Stimulated activated CD4-positive, alpha-beta T cell treated with anti-CD3 and anti-CD28 coated beads, TNF-alpha, amount 100 ng/mL, for 1 hour (primary cell): ENCODE data around the gene RGL2.

ENCODE experiments used
- DNase-seq, 3 donors: peaks; one replicate each; pipeline ENCODE4 v3.0.0-alpha.2; 2020; ENCODE audit warnings: low read depth in 3 of 3, low spot score in 1 of 3

RGL2 gene

DNA sequence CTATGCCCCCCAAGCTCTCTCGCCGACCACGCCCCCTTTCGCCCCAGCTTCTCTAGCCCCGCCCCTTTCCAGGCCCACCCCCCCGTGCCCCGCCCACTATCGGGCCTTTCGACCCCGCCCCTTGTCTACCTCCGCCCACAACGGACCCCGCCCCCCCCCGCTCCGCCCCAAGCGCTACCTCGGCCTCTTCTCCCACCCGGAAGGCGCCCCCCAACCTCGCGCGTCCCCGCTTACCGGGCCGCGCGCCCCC lies 18.6 kb upstream of the RGL2 start:
- DNase-seq = no peak

DNA sequence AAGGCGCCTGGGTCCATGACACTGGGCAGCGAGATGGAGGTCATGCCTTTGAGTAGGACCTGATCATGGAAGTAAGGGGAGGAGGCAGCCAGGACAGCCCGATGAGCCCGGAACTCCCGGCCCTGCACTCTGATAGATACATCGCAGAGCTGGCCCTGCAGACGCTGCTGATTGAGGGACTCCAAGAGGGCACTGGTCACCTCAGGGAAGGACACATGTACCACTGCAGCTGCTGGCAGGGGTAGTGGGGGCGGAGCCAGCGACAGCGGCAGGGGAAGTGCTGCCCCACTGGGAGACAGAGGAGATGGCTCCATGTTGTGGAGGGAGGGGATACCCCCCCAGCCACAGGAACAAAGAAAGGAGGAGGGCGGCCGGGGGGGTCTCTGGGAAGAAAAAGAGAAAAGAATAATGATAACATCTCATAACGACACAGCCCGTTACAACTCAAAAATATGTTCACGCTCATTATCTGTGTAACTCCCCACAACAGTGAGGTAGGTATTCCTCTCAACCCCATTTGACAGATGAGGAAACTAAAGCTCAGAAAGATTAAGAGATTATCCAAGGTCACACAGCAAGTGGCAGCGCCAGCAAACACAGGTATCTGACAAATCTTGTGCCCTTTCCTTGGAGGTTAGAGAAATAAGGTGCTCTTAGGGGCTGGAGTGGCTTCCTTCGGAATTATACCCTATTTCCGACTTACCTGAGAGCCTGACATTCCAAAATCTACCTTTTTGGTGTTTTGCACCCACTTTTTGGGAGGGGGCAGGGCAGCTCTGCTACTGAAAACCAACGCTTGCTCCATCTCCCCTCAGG lies 18.1 kb upstream of the RGL2 start:
- DNase-seq = no peak

DNA sequence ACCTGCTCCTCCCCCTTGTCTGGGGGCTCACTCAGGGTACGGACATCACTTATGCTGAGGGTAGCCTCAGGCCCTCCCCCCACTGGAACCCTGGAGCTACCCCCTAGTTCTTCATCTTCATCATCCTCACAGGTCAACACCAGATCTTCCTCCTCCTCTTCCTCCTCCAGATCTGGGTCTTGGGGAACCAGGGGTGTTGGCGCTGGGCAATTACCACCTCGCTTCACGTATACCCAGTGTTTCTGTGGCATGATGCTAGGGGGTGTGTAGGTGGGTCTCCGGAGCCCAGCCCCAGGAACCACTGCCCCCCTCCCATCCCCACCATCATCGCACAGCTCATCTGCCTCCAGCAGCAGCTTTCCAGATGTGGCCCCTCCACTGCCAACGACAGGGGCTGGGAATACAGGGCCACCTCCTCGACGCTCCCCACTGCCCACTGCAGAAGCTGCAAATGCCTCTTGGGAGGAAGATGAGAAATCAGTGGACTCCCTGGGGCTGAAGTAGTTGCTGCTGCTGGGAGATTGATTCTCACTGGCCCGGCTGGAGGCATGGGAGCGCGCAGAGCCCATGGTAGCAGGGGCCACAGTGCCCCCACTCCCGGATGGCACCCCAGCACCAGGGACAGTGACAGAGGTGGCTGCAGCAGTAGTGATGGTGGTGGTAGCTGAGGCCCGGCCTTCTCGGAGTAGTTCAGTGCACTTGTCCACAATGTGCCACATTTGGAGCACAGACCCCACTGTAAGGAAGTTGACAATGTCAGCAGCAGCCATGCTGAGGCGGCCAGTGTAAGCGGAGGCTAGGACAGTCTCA lies 17.3 kb upstream of the RGL2 start:
- no peak for DNase-seq

DNA sequence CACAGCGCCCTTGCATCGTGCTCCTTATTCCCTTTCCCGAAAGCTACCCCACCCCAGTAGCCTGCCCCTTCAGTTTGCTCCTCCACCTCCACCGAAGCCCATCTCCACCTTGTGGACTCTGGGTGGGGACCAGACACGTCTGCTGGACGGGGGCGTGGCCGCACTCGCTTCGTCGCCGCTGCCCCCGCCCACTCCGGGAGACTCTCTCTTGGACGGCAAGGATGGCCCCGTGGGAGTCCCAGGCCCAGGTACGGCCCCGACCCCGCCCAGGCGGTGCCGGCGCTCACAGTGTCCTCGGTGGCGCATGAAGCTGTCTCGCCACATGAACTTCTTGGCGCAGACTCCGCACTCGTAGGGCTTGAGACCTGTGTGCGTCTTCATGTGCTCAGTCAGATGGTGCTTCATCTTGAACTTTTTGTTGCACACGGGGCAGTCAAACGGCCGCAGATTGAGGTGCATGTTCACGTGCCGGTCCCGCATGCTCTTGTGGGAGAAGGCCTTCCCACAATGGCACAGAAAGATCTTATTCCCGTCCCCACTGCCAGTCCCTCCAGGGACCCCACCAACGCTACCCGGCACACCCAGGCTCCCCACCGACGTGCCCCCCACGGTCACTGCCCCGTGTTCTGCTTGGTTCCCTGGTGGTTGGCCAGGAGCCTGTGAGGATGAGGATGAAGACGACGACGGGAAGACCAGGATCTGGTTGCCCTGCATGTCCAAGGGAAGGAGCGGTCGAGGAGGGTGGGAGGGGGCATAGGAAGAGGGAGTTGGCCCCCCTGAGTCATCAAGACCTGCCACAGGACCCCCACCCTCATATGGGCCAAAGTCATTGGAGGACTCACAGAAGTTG lies 16.4 kb upstream of the RGL2 start:
- no peak for DNase-seq

DNA sequence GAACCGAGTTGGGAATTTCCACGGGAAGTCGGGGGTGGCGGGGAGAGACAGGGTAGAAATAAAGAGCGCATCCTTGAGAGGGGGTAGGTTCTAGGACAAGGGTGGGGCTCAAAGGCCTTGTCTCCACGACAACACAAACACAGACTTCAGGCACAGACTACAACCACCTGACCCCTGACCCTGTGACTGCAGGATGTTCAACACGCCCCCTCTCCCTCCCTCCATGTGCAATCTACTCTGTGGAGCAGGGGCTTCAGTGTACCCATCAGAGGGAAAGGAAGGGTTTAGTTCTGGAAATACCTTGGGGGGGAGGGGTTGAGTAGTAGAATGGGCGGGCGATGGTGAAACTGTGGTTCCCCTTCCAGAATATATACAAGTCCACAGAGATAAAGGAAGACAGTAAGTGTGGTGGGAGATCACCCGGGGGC lies 15.8 kb upstream of the RGL2 start:
- peak in 2 of 3 donors; percentile 41 to 50 for DNase-seq

DNA sequence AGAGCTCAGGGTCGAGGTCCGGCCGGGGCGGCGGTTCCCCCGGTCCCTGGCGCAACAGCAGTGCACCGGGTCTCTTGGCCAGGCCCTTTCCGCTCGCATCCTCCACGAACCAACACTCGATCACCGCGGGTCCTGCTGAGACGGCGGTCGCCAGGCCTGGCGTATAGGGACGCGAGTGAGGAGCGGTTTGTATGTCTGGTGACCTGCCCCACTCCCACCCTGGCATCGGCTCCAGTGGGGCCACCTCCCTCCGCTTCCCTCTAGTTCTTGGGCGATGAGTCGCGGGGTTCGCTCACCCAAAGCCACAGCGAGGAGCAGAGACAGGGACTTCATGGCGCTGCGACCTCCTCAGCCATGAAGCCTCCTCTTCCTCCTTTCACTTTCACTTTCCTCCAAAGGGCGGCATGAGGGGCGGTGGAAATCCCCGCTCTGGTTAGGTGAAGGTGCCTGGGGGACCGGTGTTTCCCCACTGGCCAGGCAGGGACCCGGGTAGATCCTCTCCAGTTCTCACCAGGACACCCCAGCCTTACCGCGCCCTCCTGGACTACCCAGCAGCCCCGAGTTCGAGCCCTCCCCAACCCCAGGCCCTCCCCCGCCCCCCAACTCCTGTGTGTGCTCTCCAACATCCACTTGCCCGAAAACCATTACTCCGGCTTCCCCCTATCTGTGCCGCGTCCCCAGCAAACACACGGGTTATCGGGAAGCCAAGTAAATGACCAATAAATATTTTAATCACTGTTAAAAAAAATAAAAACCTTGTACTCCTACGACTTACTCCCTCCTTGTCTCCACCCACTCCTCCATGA lies 15.2 kb upstream of the RGL2 start, which contains the start of gene TAPBP:
TAPBP (minus strand) TSS at position 370 of the 806 bp plus-strand sequence; CDS start at position 333, 37 bp downstream.
- peak; percentile 67 to 73 (median 72) for DNase-seq

DNA sequence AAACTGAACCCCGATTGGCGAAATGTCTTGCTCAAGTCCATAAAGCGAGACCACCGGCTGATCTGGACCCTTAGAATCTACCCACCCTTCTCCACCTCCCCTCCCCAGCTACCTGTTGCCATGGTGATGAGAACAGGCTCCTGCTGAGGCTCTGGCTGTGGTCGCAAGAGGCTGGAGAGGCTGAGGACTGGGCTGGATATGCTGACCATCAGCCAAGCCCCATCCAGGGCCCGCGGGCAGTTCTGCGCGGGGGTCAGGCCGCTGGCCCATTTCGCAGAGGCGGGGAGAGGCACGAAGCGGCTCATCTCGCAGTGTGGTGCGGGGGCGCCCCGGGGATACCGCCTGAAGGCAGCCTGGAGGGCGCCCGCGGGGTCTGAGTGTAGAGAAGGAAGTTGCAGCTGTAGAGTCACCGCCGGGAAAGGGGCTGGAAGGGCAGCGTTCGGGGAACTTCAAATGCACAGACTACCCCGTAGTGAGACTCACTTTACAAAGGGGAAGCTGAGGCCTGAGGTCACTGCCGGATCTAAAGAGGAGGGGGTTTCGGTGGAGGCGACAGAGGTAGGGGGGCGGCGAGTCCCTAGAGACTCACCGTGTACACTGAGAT lies 14.5 kb upstream of the RGL2 start:
- no peak for DNase-seq

DNA sequence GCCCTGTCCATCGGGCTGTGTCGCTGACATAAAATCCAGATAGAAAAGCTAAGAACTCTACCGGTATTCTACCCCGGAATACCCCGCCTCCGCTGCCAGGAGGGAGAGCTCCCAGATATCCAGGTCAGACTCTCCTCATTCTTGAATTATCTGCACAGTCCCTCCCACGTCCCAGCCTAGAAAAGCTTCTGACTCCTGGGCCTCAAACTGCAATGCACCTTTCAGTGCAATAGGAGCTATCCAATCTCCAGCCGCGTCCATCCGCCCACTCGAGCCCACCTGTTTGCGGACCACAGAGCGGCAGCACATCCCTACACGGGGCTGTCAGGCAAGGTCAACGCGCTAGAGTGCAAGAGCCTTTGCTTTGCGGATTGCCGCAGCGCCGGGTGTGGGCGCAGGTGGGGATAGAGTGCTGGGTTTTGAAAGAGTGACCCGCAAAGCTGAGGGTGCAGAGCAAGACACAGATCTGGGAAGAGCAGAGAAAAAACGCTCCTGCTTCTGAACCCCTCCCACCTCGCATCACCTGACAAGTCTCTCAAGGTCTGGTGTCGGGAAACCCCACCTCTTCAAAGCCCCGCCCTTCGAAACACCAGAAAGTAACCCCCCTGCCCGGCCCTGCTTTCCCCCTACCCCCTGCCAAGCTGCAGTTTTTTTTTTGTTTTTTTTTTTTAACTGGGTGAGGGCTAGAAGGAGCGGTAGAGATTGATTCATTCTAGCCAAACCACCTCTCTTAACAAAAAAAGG lies 13.8 kb upstream of the RGL2 start:
- peak; percentile 65 to 73 (median 68) for DNase-seq

DNA sequence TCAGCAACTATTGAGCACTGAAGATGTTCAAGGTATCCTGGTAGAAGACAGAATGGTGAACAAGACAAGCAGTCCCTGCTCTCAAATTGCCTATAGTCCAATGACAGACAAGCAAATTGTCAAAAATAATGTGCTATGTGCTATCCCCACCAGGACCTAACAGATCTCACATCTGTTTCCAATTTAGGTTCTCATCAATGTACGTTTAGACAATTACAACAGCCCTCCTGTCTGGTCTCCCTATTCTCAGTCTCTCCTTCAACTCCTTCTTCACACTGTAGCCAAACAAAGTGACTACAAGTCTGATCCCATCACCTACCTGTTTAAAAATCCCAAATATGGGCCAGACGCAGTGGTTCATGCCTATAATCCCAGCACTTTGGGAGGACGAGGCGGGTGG lies 7.6 kb upstream of the RGL2 start:
- DNase-seq = no peak

DNA sequence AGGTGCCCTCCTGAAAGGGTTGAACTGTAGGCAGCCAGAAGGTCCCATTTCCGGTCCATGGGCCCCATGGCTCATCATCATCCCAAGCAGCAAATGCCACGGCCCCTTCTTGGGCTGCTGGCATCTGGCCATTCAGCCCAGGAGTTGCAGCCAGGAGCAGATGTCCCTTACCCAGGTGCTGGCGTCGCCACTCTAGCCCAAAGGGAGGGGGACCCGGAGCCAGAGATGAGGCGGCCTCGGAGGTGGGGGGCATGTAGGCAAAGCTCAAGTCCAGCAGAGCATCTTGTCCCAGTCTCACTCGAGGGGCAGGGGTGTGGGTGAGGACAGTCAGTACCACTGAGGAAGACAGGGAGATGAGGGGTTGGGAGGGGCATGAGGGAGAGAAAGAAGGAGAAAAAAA lies 6.3 kb upstream of the RGL2 start:
- DNase-seq = no peak

DNA sequence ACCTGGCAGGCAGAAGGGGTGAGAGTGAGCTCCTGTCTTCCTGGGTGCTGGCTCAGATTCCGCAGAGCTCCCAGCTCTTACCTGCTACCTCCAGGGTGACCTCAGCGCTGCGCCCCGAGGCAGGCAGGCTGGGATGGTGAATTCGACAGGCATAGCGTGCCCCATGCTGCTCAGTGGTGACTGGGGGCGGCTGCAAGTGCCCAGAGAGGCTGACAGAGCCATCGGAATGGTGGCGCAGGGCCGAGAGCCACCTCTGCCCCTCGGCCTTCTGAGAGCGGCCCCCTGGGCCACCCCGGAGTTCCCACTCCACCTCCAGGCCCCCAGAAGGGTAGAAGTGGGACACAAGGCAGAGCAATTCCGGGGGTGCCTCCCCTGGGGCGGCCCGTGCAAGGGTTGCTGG lies 5.5 kb upstream of the RGL2 start:
- no peak for DNase-seq

DNA sequence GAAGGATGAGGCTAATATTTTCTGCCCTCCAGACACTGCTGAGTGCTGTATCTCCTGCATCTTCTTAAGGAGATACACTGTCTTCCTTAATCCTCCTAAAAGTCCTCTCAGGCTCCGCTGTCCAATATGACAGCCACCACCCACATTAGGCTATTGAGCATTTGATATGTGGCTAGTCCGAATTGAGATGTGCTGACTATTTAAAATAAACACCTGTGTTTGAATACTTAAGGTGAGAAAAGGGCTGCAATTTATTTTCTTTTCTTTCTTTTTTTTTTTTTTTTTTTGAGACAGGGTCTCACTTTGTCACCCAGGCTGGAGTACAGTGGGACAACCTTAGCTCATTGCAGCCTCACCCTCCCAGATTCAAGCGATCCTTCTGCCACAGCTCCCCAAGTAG lies 3.1 kb upstream of the RGL2 start:
- DNase-seq = no peak

DNA sequence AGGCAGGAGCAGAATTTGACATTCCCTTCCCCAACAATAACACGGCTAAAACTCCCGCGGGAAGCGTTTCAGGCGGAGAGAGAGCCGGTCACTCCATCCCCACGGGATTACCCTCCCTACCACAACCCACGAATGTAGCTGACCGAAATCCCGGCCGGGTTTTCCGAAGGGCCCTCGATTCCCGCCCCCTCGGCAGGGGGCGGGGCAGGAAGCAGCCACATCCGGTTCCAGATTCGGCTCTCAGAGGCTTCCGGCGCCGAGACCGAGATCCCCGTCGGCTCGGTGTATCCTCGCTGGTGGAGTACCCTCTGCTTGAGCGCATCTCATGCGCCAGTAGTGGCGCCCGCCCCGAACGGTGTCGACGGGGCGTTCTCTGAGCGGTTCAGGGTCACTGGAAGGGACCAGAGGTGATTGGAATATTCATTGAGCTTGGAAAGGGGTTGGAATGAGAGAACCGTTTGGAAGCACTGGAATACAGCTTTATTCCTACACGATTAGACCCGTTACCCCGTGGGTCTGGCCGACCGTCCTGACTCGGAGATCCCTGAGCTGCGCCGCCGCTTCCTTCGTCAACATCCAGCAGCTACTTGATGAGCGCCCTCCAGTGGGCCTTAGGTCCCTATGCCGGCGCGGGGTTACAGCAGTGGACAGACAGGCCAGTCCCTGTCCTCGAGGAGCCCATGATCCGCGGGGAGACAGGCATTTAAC lies 649 bp upstream of the RGL2 start:
- peak; percentile 86 to 94 (median 90) for DNase-seq

DNA sequence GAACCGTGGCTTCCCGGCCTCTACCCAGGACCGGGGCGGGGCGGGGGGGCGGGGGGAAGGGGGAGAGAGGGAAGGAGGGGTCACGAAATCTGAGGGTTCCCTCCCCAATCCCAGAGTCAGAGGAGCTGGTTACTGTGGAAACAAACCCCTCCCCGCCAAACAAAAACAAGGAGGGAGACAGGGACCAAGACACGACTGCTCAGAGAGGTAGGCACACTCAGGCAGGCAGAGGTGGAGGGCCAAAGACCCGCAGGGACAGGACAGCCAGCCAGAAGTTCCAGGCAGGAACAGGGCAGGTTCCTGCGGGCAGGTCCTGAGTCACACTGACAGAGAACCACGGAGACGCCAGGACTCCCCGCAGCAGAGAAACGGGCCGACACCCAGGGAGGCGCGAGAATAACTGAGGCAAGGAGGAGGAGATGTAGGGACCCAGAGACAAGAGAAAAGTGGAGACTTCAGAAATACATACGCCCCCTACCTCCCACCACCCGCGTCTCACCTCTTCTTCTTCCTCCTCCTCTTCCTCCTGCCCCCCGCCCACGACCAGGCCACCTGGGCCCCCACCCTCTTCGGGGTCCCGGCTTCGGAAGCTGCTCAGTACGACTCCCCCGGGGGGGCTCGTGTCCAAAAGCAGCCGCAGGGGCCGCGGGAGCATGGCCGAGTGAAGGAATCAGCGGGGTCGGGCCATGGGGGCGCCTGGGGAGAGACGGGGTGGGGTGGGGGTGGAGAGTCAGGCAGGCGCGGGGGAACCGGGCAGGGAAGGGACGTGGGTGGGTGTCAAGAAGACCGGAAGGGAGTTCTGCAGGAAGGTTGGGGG lies 578 bp downstream of the RGL2 start:
- no peak for DNase-seq

DNA sequence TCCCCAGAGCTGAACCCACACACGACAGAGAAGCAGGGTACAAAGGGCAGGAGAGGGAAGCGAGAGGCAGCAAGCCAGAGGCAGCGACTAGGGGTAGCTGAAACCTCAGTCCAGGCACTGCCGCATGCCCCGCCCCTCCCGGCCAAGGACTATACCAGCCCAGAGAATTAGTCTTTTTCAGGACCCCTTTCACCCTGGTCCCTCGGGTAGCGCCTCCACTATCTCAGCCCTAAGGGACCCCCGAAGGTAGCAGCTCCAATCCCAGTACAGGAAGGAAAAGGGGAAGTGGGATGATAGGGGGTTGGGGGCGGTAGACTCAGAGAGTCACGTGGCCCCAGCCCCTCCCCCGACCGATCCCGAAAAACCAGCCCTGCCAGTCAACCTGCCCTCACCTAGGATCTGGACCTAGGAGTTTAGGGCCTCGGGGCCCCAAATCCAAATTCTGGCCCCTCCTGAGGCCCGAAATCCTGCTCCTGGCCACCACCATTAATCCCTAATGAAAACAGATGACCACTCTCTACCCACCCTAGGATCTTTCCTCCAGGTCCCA lies 1.3 kb downstream of the RGL2 start:
- no peak for DNase-seq

DNA sequence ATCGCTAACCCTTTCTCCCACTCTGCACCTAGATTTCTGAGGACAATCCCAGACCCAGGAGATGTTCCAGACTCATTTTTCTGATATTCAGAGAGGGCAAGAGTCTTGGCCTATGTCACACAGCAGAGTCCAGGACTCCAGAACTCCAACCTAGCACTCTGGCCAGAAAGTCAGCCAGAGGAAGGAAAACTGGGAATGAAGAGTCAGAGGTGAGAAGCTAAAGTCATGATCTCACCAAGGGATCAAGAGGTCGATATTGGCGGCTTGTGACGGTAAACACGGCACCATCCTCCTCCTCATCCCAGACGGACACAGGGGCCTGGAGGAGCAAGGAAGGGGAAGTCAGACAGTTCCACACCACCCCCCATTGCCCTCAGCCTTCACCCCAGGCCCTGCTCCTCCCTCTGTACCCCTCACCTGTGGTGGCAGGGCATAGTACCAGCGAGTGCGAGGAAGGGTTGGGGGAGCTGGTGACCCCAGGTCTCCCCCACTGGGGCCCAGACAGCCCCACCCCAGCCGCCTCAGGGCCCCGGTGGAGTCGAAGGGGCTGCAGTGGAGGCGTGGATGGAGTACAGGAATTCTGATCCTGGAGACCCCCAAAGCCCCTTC lies 1.8 kb downstream of the RGL2 start:
- no peak for DNase-seq

DNA sequence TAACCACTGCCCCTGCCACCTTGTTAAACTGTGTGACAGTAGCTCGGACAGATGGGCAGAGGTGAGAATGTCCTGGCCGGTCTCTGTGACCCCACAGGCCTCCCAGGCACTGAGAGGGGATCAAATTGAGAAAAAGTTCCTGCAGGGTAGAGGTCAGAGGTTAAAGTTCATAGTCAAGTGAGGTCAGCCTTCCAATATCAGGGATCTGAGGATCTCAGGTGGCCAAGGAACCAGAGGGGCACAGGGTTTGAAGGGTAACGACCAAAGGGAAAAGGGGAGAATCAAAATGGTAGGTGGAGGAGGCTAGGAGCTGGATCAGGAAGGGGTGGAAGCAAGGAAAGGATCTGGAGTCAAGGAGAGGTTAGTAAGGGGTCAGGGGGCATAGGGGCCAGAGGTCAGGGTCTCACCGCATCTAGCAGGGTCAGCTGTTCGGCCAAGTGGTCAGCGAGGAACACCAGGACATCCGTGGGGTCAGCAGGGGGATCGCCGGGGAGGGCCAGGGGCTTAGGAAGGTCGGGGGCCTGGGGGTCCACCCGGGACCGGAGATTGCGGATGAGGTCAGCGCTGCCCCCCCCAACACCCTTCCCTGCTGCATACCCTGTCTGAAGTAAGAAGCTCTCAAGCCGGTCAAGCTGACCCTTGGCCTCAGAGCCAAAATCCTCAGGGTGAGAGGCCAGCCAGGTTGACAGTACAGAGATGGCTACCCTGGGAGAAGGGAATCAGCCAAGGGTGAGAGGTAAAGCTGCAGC lies 2.9 kb downstream of the RGL2 start:
- DNase-seq = no peak
